Measurements from ENCODE around the gene ESRRA. TPM values are rescaled to one million over a fixed set of nuclear protein-coding genes. Genes with fewer than 3 reads are reported as not detected.

ESRRA gene
- total and polyA plus RNA-seq, 2 of the 13 experiments (the other 11 are each of a cell fraction or from before 2014, with no cell fraction given), result 18.1 to 36.3 TPM

DNA sequence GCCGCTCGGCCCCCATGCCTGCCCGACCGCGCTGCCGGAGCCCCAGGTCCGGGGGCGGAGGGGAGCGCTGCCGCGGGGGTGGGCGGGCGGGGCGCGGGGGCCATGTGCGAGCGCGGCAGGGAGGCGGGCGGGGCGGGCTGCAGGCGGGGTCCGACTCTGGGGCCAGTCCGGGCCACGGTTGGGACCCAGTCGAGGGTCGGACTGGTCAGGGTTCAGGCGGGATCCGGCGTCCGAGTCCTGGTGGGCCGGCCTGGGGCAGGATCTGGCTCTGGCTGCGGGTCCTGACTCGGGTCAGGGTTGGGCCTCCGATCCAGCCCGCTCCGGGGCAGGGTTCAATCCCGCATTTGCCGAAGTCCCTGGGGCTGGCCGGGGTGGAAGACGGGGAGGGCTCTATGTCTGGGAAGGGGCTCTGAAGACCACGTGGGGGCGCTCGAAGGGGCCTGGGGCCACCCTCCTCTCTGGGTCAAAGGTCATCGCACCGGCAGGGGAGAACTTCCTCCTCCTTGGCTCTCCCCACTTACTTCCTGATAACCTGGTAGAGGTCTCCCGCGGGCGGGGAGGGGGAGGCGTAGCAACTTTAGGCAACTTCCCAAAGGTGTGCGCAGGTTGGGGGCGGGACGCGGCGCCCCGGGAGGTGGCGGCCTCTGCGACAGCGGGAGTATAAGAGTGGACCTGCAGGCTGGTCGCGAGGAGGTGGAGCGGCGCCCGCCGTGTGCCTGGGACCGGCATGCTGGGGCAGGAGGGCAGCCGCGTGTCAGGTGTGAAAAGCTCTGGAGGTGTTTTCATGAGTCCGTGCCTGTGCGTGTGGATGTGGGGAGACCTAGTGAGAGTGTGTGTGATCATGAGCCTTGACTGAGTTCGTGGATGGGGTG, 603 bp downstream of the ESRRA start (continued):
- TF ChIP-seq SNAI1 (CRISPR knock-in tag; IDR thresholded peaks at IDR 0.05; ENCODE audit: borderline replicate concordance) (peak; percentile 70; the same call in 1 of the 2 replicates), TP53 (CRISPR knock-in tag; conservative IDR thresholded peaks at IDR 0.05) (no peak), AGO2 (optimal IDR thresholded peaks at IDR 0.05; ENCODE audit: low read depth, low read length) (peak; percentile 86), ZNF619 (CRISPR knock-in tag; IDR thresholded peaks at IDR 0.05) (0 out of 2 replicates have a peak, but pooled peaks have one; percentile 51), PHF21A (CRISPR knock-in tag; IDR thresholded peaks at IDR 0.05) (peak; percentile 62), KDM5B (CRISPR knock-in tag; IDR thresholded peaks at IDR 0.05; ENCODE audit: borderline replicate concordance) (peak; percentile 71), HIVEP1 (CRISPR knock-in tag; IDR thresholded peaks at IDR 0.05) (0 out of 2 replicates have a peak, but pooled peaks have one; percentile 67), HNF4G (IDR thresholded peaks at IDR 0.05; ENCODE audit: borderline replicate concordance, low read depth, low read length) (peak; percentile 52; the same call in 1 of the 2 replicates), HNF4G (CRISPR knock-in tag; IDR thresholded peaks at IDR 0.05; ENCODE audit: borderline replicate concordance, low read depth) (peak; percentile 67; the same call in 1 of the 2 replicates), LCORL (IDR thresholded peaks at IDR 0.05) (no peak), LCORL (CRISPR knock-in tag; IDR thresholded peaks at IDR 0.05) (peak; percentile 75), MXI1 (IDR thresholded peaks at IDR 0.05; ENCODE audit: borderline replicate concordance, low read depth, low read length) (peak; percentile 40; the same call in 1 of the 3 replicates), TGIF2 (CRISPR knock-in tag; IDR thresholded peaks at IDR 0.05) (peak; percentile 74; the same call in 1 of the 2 replicates), MEF2D (CRISPR knock-in tag; IDR thresholded peaks at IDR 0.05) (peak; percentile 64; the same call in 1 of the 2 replicates), ARNT2 (CRISPR knock-in tag; IDR thresholded peaks at IDR 0.05; ENCODE audit: low read depth) (0 out of 2 replicates have a peak, but pooled peaks have one; percentile 60), SOX5 (CRISPR knock-in tag; IDR thresholded peaks at IDR 0.05; ENCODE audit: borderline replicate concordance) (no peak; the same call in 1 of the 2 replicates), DMAP1 (CRISPR knock-in tag; IDR thresholded peaks at IDR 0.05) (peak; percentile 67)
- TF ChIP-seq, protein P1, sequence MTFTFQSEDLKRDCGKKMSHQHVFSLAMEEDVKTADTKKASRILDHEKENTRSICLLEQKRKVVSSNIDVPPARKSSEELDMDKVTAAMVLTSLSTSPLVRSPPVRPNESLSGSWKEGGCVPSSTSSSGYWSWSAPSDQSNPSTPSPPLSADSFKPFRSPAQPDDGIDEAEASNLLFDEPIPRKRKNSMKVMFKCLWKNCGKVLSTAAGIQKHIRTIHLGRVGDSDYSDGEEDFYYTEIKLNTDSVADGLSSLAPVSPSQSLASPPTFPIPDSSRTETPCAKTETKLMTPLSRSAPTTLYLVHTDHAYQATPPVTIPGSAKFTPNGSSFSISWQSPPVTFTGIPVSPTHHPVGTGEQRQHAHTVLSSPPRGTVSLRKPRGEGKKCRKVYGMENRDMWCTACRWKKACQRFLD (CRISPR knock-in tag; IDR thresholded peaks at IDR 0.05; ENCODE audit: borderline replicate concordance), result 0 out of 2 replicates have a peak, but pooled peaks have one; percentile 46
- TF ChIP-seq, protein P2, sequence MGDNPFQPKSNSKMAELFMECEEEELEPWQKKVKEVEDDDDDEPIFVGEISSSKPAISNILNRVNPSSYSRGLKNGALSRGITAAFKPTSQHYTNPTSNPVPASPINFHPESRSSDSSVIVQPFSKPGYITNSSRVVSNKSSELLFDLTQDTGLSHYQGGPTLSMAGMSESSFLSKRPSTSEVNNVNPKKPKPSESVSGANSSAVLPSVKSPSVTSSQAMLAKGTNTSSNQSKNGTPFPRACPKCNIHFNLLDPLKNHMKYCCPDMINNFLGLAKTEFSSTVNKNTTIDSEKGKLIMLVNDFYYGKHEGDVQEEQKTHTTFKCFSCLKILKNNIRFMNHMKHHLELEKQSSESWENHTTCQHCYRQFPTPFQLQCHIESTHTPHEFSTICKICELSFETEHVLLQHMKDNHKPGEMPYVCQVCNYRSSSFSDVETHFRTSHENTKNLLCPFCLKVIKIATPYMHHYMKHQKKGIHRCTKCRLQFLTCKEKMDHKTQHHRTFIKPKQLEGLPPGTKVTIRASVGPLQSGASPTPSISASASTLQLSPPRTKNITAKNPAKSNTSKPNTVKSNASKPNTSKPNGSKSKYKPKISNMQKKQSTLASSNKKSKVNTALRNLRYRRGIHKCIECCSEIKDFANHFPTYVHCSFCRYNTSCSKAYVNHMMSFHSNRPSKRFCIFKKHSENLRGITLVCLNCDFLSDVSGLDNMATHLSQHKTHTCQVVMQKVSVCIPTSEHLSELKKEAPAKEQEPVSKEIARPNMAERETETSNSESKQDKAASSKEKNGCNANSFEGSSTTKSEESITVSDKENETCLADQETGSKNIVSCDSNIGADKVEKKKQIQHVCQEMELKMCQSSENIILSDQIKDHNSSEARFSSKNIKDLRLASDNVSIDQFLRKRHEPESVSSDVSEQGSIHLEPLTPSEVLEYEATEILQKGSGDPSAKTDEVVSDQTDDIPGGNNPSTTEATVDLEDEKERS (CRISPR knock-in tag; IDR thresholded peaks at IDR 0.05), result peak; percentile 64; the same call in 1 of the 2 replicates
- TF ChIP-seq, protein P3, sequence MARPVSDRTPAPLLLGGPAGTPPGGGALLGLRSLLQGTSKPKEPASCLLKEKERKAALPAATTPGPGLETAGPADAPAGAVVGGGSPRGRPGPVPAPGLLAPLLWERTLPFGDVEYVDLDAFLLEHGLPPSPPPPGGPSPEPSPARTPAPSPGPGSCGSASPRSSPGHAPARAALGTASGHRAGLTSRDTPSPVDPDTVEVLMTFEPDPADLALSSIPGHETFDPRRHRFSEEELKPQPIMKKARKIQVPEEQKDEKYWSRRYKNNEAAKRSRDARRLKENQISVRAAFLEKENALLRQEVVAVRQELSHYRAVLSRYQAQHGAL (CRISPR knock-in tag; IDR thresholded peaks at IDR 0.05; ENCODE audit: not compliant biosample characterization), result no peak
- TF ChIP-seq, protein P4, sequence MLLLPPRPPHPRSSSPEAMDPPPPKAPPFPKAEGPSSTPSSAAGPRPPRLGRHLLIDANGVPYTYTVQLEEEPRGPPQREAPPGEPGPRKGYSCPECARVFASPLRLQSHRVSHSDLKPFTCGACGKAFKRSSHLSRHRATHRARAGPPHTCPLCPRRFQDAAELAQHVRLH (CRISPR knock-in tag; IDR thresholded peaks at IDR 0.05; ENCODE audit: borderline replicate concordance, low read depth), result peak; percentile 37; the same call in 1 of the 2 replicates
- TF ChIP-seq, protein P5, sequence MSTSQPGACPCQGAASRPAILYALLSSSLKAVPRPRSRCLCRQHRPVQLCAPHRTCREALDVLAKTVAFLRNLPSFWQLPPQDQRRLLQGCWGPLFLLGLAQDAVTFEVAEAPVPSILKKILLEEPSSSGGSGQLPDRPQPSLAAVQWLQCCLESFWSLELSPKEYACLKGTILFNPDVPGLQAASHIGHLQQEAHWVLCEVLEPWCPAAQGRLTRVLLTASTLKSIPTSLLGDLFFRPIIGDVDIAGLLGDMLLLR (CRISPR knock-in tag; IDR thresholded peaks at IDR 0.05), result peak; percentile 47; the same call in 1 of the 2 replicates
